ENCODE results near the gene BCL6. TPM values are rescaled to one million over a fixed set of nuclear protein-coding genes. Genes with fewer than 3 reads are reported as not detected.

The BCL6 gene
- total and polyA plus RNA-seq, 9 of the 15 experiments (the other 6 are each of a cell fraction or from before 2014, with no cell fraction given), result 0.08 to 3.5 (median 1.6) TPM

DNA sequence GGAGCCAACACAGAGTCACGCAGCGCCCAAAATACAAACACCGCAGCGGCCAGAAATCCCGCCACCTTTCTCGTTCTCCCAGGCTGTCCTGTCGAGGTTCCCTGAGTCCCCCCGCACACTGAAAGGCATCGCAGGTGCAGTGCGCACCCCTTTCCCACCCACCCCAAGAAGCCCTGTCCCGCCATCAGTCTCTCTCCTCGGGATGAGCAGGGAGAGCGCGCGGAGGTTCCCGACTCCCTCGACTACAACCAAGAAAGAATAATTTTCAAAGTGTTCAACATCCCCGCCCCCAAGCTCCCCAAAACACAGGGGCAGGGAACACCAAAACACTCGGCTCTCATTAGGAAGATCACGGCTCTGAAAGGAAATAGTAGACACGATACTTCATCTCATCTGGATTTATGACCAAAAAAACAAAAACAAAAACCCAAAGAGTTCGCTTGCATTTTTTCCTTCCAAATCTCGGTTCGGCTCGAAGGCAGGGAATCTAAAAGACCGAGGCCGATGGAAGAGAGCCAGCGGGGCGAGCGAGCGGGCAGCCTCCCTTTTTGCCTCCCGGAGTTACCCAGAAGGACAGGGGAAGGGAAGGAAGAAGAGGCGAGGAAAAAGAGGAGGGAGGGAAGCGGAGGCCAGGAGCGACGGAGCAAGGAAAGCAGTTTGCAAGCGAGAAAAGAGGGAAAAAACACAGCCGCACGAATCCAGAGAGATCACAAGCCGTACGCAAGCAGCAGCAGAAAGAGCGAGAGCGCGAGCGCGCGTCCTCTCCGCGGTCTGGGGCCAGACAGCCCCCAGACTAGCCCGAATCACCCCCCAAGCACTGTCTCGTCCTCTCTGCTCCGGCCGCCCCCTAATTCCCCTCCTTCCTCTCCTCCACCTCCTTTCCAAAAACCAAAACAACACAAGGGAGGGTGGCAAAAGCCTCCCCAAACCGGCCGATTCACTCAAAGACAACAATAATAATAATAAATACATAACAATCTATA lies 808 bp downstream of the BCL6 start (continued):
- no peak for TF ChIP-seq SIRT6 (IDR thresholded peaks at IDR 0.05; ENCODE audit: low read depth, low read length)
- TF ChIP-seq FOS (IDR thresholded peaks at IDR 0.05; ENCODE audit: extremely low read depth, insufficient read length), result no peak
- no peak for TF ChIP-seq TEAD4 (IDR thresholded peaks at IDR 0.05; ENCODE audit: low read length)
- no peak for TF ChIP-seq TEAD4 (CRISPR knock-in tag; IDR thresholded peaks at IDR 0.05; ENCODE audit: borderline replicate concordance)
- no peak; a peak in 1 of 4 replicates for TF ChIP-seq NRF1 (conservative IDR thresholded peaks at IDR 0.05 in 1 of 2, IDR thresholded peaks at IDR 0.05 in 1 of 2)
- no peak for TF ChIP-seq HNRNPL (IDR thresholded peaks at IDR 0.05; ENCODE audit: low read depth, low read length)
- no peak for TF ChIP-seq NEUROD1 (IDR thresholded peaks at IDR 0.05; ENCODE audit: borderline replicate concordance, low read depth, low read length, partially characterized antibody)
- TF ChIP-seq, protein P1, sequence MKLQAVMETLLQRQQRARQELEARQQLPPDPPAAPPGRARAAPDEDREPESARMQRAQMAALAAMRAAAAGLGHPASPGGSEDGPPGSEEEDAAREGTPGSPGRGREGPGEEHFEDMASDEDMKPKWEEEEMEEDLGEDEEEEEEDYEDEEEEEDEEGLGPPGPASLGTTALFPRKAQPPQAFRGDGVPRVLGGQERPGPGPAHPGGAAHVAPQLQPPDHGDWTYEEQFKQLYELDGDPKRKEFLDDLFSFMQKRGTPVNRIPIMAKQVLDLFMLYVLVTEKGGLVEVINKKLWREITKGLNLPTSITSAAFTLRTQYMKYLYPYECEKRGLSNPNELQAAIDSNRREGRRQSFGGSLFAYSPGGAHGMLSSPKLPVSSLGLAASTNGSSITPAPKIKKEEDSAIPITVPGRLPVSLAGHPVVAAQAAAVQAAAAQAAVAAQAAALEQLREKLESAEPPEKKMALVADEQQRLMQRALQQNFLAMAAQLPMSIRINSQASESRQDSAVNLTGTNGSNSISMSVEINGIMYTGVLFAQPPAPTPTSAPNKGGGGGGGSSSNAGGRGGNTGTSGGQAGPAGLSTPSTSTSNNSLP (IDR thresholded peaks at IDR 0.05; ENCODE audit: borderline replicate concordance, low read depth, low read length), result no peak
- no peak for TF ChIP-seq MBD2 (IDR thresholded peaks at IDR 0.05; ENCODE audit: borderline replicate concordance, low read depth)
- TF ChIP-seq TEAD1 (CRISPR knock-in tag; IDR thresholded peaks at IDR 0.05), result no peak
- no peak for TF ChIP-seq ZNF324 (CRISPR knock-in tag; IDR thresholded peaks at IDR 0.05)
- TF ChIP-seq ZBTB7A (IDR thresholded peaks at IDR 0.05; ENCODE audit: borderline replicate concordance, control insufficient read depth, low read depth, low read length), result 0 out of 2 replicates have a peak, but pooled peaks have one; percentile 24
- no peak for TF ChIP-seq ARHGAP35 (IDR thresholded peaks at IDR 0.05; ENCODE audit: partially characterized antibody)
- no peak for TF ChIP-seq SREBF2 (CRISPR knock-in tag; IDR thresholded peaks at IDR 0.05)
- TF ChIP-seq TAF15 (IDR thresholded peaks at IDR 0.05; ENCODE audit: low read depth, low read length), result no peak
- TF ChIP-seq ZKSCAN8 (CRISPR knock-in tag; IDR thresholded peaks at IDR 0.05), result no peak
- no peak for TF ChIP-seq HCFC1 (IDR thresholded peaks at IDR 0.05; ENCODE audit: low read depth, low read length)
- TF ChIP-seq, protein P2, sequence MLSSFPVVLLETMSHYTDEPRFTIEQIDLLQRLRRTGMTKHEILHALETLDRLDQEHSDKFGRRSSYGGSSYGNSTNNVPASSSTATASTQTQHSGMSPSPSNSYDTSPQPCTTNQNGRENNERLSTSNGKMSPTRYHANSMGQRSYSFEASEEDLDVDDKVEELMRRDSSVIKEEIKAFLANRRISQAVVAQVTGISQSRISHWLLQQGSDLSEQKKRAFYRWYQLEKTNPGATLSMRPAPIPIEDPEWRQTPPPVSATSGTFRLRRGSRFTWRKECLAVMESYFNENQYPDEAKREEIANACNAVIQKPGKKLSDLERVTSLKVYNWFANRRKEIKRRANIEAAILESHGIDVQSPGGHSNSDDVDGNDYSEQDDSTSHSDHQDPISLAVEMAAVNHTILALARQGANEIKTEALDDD (IDR thresholded peaks at IDR 0.05), result no peak
- TF ChIP-seq RBM15 (IDR thresholded peaks at IDR 0.05; ENCODE audit: insufficient read depth, low read length), result no peak
- TF ChIP-seq PCBP2 (IDR thresholded peaks at IDR 0.05; ENCODE audit: low read depth, low read length, poor library complexity, severe bottlenecking), result no peak
- no peak for TF ChIP-seq TGIF2 (CRISPR knock-in tag; IDR thresholded peaks at IDR 0.05)
- TF ChIP-seq, protein P3, sequence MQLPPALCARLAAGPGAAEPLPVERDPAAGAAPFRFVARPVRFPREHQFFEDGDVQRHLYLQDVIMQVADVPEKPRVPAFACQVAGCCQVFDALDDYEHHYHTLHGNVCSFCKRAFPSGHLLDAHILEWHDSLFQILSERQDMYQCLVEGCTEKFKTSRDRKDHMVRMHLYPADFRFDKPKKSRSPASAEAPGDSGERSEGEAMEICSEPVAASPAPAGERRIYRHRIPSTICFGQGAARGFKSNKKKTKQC (CRISPR knock-in tag; IDR thresholded peaks at IDR 0.05), result no peak
- no peak for TF ChIP-seq KLF6 (CRISPR knock-in tag; IDR thresholded peaks at IDR 0.05; ENCODE audit: borderline replicate concordance)
- peak; percentile 40 for TF ChIP-seq HMGN3 (IDR thresholded peaks at IDR 0.05; ENCODE audit: borderline replicate concordance, extremely low read depth, insufficient read length, low read depth, low read length)
- TF ChIP-seq NBN (IDR thresholded peaks at IDR 0.05; ENCODE audit: low read depth), result no peak
